Stimulated activated CD8-positive, alpha-beta memory T cell treated with anti-CD3 and anti-CD28 coated beads, Interleukin-2, amount 100 ng/mL, for 1 hour (primary cell): ENCODE data around the gene CNTNAP2.

Experiments
- DNase-seq, 2 donors: peaks; one replicate each; pipeline ENCODE4 v3.0.0-alpha.2; 2020; ENCODE audit warnings: low read depth in 2 of 2

The CNTNAP2 gene

DNA sequence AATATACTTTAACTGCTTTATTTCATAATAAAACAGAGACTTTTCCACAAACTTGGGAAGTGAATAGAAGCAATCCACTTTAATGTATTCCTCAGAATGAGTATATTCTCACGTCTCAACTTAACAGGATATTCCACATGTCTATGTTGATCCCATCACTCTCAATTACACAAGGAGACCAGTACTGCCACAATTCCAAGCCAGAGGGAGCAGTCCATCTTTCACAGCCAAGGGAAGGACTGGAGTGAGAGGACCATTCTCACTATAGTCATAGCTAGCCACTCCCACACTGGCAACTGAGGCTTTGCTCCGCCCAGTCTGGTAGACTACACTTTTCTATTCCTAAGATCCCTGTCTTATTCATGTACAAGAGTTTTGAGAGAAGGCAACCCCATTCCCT lies 553.9 kb downstream of the CNTNAP2 start:
- no peak for DNase-seq

DNA sequence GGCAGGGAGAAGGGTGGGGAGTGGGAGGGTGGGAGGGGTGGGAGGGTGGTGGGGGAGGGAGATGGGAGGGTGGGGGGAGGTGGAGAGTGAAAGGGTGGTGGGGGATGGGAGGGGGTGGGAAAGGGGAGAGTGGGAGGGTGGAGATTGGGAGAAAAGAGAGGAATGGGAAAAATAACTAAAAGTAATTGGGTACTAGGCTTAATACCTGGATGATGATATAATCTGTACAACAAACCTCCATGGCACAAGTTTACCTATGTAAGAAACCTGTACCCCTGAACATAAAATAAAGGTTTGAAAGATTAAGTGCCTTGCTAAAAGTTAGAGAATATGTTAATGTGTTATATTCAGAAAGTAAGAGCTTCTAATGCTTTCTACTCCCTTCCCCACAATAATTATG lies 564.9 kb downstream of the CNTNAP2 start:
- DNase-seq, result no peak

DNA sequence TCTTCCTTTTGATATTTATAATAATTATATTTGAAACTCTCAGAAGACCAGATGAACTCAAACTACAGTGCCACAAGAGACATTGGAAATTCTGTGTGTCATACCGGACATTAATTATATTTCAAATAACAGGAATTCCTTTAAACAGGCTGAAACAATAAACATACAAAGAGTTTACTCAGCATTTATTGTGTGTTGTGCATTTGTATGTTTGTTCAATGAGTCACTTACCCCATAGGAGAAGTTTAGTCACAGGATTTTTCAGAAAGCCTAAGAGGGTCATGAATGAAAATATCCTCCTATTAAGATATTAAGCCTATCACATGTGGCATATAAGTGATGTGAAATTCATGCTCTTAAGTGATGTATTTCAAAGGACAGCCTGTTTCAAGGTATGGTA lies 566.8 kb downstream of the CNTNAP2 start:
- no peak for DNase-seq

DNA sequence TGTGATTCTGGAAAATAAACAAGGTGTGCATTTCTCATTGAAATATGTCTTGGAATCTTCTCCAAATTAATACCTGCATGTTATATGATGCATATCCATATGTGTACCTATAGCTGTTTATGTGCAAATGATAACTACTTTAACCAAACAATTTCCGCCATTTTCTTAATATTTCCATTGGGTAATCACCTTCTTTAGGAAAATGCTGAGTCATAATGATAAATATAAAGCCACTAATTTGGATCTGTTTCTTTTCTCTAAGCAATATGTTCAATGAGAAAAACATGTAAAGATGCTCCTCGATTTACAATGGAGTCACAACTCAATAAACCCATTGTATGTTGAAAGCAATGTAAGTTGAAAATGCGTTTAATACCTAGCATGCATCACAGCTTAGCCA lies 574.4 kb downstream of the CNTNAP2 start:
- no peak for DNase-seq

DNA sequence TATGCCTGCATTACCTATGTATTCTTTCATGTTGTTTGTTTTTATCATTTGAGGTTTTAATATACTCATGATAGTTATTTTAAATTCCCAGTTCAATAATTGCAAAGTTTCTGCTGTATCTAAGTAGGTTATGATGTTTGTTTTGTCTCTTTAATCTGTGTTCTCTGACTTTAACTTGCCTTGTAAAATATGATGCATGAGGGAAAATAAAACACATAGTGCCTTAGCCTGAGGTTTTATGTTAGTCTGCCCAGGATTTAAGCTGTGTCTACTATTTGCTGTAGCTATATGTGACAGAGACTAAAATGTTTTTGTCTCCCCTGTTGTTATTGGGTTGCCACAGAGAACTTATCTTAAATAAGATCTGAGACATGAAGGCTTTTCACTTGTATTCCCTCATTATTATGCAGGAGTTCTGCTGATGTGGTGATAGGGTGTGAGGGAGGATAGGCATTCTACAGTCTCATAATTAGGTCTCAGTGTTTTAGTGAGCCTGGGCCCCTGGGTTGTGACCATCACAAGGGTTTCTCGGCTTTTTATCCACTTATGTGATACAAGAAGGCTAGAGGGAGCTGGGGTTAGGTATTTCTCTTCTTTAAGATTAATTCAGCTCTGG lies 582.5 kb downstream of the CNTNAP2 start:
- no peak for DNase-seq

DNA sequence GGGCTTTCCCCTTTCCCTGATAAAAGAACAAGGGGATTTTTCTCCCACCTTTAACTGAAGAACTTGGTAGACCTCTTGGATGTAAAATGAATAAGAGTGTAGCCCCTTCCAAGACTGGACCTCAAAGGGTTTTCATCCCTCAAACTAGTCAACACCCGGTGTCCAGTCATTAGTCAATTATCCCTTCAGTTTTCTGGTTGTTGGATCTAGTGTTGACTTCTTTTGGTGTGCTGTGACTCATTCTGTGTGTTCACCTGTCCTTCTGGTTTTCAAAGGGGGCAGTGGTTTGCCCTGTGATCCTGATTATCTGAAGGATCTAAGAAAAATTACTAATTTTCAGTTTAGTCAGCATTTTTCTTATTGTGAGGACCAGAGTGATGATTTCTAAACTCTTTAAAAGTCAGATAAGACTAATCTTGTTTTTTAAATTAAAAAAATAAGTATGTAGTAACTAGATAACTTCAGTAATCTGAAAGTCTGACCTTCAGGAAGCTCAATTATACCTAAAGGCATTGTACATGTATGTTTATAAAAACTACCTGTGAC lies 583.5 kb downstream of the CNTNAP2 start:
- no peak for DNase-seq

DNA sequence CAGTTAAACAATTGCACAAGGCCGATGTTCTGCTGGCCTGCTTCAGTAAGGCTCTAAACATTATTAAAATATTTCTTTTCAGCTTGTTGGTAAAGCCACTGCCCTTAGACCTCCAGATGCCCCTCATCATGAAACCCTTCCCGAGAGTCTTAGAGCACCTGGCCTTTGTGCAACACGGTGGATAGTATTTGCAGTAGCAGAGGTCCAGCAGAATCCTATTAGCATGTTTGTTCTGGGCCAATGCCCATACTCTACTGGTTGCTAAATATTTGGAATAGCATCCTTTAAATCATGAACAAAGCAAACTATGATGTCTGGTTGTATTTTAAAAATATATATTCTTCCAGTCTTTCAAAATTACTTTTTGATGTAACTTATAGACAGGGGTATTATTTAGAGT lies 584.6 kb downstream of the CNTNAP2 start:
- no peak for DNase-seq

DNA sequence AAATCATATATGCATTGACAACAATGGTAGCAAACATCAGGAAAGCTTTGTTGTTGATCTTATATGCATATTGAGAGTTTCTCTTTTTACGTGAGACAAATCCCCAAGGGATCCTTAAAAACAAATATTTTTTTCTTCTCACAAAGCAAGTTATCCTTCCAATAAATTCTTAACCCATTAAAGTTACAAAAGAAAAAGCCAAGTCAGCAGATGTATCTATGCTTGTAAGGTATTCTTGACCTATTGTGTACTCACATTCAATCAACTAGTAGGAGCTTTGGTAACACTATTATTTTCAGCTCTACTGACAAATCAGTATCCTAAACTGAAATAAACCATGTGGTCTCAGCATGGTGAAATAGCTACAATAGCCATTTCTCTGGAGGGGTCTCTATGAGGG lies 586.3 kb downstream of the CNTNAP2 start:
- DNase-seq, result no peak

DNA sequence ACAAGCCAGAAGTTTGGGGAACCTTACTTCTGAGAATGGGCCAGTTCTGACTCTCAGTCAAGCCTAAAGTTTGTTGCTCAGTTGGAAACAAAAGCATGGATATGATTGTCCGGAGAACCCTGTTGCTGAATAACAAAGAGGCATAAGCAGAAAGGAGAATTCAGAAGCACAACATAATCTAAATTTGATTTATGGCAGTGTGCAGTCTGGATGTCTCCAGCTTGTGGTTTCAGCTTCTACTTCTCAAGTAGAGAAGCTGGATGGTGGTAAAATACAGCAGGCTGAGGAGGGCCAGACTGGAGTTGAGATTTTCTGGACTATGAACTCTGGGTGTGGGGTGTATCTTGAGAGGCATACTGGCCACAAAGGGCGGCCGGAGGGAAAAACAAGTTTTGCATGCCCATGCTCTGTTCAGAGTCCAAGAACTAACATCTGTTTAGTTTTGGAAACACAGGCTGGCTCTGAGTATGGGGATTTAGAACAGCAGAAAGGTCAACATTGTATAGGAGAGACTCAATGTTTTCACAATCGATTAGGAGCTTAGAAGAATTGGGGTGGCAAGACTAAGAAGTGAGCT lies 592.9 kb downstream of the CNTNAP2 start:
- DNase-seq, result no peak

DNA sequence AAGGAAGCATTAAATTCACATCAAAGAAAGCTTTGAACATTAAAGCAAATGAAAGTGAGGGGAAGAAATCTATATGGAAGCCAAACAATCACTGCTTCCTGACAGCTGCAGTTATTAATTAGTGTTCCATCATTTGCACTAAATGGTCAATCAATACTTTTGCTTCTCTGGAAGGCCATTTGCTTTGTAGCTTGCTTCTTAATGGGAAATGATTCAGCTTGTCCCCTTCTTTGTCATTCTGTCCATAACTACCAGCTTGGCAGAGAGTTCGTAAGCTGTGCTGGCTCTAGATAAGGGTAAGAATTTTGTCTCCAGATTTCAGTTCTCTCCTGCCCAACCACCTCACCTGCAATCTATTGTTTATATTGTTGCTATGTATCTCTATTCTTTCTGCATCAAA lies 596.6 kb downstream of the CNTNAP2 start:
- no peak for DNase-seq

DNA sequence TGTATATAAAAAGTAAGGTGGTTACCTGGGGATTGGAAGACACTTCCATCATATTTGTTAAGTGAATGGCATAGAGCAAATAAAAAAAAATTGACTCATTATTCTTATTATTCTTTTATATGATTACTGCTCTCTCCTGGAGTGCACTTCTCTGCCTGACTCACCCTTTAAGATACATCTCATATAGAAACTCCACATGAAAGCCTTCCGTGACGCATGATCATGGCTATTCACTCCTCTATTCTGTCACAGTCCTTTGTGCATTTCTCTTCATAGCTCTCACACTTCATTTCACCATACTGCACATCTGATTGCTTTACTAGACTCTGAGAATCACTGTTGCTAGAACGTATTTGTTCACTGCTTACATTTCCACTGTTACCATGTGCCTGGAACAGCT lies 597.3 kb downstream of the CNTNAP2 start:
- no peak for DNase-seq

DNA sequence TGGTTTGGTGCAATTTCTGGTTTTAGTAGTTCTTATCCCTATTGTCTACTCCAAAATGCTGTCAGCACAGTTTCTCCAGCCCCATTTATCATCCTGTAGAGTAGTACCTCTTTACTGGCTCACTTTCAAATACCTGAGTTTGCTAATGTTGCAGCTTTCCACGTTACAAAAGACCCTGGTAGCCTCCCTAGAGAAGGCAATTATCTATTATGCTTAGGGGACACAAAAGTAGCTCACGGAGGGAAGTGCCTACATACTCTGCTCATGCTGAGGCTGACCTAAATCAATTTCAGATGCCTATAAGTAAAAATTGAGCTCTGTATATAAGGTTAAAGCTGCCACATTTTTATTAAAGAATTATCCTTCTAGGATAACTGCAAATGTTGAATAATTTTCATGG lies 603.6 kb downstream of the CNTNAP2 start:
- no peak for DNase-seq

DNA sequence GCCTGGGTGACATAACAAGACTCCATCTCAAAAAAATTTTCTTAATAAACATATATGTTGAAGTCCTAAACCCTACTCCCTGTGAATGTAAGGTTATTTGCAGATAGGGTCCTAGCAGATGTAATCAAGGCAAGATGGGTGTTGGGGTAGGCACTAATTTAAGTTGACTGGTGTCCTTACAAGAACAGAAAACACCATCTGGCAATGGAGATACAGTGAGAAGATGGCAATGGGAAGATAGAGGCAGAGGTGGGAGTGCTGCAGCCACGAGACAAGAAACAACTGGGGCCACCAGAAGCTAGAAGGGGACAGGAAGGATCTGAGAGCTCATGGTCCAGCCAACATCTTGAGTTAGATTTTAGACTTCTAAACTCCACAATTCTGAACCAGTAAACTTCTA lies 606.4 kb downstream of the CNTNAP2 start:
- no peak for DNase-seq

DNA sequence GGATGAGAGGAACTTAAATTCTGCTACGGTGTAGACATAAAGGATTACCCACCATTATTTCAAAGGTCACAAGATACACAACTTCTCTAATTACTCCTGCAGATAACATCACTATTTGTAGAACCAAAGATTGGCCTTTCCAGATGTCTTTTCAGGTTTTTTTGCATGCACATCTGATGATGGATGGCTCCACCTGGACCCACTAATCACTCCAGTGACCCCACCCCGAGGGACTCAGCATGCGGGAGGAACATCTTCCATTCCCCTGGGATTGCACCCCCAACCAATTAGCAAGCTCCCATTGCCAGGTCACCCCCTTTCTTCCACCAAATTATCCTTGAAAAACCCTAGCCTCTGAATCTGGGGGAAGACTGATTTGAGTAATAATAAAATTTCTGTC lies 608.9 kb downstream of the CNTNAP2 start:
- no peak for DNase-seq

DNA sequence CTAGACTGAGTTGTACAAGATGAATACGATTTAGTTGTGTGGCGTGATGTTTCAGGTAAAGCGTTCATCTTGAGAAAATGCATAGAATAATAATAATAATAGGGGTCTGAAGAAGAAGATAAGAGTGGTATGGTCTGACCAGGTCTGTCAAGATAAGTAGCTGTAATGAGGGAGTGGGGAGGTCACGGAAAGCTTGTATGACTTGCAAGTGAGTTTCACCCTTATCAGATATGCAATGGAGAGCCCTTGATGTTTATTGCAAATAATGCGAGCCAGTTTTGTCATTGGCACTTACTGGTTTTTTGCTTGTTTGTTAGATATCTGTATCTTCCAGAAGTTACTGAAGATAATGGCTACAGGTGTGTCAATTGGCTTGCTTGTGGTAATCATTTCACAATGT lies 611.5 kb downstream of the CNTNAP2 start:
- DNase-seq, result no peak

DNA sequence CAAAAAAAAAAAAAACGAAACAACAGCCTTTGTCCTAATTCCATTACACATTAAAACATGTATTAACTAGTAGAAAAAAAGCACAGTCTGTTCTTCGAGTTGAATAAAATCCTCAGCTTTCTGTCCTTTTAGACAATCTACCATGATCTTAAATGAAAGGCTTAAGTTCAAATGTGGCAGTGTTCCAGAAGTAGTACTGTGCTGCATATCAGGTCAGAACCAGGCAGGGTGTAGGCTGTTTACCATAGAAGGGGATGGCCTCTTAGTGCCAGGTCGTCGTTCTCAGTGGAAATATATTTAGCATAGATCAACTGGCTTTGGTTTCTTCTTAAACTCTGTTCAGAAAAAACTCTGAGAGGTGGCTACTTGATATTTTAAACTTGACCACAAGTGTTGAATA lies 612.0 kb downstream of the CNTNAP2 start:
- no peak for DNase-seq

DNA sequence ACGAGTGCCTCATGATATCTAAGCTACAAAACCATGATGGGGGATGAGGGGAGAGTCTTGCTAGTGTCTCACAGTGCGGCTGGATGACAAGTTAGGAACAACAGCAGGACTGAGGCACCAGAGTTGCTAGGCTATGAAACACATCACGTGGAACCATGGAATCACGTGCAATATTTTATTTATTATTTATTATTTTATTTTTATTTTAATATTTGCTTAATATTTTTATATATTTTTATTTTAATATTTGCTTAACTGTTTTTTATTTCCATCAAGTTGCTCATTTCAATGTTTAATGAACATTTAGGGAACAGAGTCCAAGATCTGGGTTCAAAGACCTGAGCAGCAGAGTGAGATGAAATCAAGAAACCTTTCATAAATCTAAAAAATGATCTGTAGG lies 614.6 kb downstream of the CNTNAP2 start:
- DNase-seq, result no peak

DNA sequence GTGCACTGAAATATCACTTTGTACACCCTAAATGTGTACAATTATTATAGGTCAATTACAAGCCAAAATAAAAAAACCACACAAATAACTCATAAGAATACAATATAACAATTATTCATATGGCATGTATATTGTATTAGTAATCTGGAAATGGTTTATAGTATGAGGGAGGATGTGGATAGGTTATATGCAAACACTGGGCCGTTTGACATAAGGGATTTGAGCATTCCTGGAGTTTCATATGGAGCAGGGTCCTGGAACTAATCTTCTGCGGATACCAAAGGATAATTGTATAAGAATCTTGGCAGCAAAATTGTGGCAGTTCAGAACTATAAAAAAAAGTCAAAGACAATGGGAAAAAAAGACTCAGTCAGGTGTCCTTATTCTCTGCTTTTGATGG lies 619.4 kb downstream of the CNTNAP2 start:
- DNase-seq, result no peak

DNA sequence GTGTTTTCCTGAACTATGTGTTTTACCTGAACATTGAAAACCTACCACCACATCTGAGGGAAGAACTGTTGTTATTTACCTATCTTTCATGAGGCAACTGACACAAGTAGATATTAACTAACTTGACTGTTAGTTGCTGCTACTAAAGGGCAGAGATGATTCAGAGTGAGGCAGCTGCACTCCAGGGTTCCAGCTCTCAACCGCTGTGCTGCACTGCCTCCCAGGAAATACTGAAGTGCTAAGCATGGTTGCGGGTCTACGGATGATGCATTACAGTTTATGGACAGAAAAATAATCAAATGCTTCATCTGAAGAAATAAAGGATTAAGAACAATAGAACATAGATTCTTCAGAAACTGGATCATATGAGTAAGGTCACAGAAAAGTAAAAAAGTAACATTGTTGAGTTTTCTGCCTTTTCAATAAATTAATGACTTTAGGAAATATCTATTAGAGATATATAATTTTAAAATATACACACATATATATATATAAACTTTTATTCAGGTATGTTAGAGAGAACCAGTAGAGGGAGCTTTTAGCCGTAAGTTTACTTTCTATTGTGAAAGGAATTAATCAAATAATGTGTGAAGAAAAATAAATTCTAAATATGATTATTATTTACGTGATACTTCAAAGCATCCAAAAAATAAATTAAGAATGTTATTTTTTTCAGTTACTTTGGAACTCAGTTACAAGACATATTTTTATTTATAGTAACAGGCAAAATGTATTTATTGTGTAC lies 620.0 kb downstream of the CNTNAP2 start:
- no peak for DNase-seq

DNA sequence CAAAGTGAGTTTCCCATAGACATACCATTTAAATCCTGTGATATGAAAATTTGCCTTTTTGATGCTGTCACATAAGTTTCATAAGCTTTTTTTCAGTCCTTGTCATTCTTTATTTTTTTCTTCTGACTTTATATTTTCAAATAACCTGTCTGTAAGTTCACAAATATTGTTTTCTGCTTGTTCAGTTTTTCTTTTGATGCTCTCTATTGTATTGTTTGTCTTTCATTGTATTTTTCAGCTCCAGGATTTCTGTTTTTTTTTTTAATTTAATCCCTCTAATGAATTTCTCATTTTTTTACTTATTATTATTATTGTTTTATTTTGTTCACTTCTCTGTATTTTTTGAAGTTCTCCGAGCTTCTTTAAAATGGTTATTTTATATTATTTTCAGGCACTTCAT lies 623.4 kb downstream of the CNTNAP2 start:
- no peak for DNase-seq

DNA sequence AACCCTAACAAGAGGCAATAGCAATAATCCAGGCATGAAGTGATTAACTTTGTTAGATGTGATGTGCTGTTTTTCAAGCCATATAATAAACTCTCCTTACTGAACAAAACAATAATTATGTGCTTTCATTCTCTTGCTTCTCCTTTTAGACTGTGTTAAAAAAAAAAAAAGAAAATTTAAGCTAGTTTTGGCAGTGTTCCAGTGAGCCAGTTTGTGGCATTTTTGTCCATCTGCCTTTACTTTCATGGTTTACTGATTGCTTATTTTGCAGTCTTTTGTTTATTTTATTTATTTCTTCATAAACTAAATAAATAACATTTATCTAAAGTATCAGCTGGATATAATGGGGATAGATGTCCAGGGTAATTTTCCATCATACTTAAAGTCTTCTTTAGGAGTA lies 625.3 kb downstream of the CNTNAP2 start:
- no peak for DNase-seq

DNA sequence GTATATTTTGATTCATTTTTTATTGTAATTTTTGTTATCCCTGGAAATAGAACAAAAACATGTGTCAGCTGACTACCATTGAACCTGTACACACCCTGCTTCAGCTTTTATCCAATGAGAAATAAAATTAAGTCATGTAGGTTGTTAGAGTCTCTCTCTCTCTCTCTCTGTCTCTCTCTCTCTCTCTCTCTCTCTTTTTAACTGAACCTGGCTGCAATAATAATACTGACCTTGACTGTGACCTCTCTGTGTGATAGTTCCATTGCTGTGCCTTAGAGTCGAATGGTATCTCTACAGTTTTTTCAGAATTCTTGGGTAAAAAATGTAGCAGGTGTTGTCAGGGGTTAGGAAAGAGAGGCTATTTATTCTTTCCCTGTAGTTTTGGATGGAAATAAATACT lies 637.8 kb downstream of the CNTNAP2 start:
- DNase-seq, result no peak

DNA sequence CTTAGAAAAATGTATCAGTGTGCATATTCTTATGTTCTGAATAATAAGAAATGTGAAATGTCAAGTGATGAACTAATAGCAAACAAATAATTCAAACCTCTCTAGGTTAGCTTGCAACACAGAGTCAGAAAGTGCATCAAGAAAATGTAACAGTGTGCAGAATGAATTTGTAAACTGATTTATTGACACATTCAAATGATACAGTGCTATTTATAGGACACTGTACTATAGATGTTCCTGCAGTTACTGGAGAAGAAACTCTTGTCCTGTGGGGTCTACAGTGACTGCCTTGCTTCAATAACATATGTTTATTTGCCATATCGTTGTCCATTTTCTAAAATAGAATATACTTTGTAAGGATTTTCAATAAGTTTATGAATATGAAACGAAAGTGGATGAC lies 639.0 kb downstream of the CNTNAP2 start:
- no peak for DNase-seq
